Smooth muscle cell (in vitro differentiated cells): Measurements from ENCODE around the gene NLRP3. TPM values are rescaled to one million over a fixed set of nuclear protein-coding genes. Genes with fewer than 3 reads are reported as not detected.

Experiments
- DNase-seq: peaks from one replicate; lab custom pipeline; 2025; ENCODE audit not compliant: unreplicated experiment; lab: John Stamatoyannopoulos, UW
- H2AFZ ChIP-seq: fragments of 200-600 bp; sonication (generic); 2 replicates; pipeline ENCODE4 v1.6.0; 2016; ENCODE audit warnings: antibody characterized with exemption, low read depth, mild to moderate bottlenecking
- H3F3A ChIP-seq: fragments of 200-600 bp; sonication (generic); 2 replicates; pipeline ENCODE4 v1.6.0; 2017; ENCODE audit warnings: antibody characterized with exemption, low read depth
- H3K27ac ChIP-seq: fragments of 200-600 bp; sonication (generic); 2 replicates; pipeline ENCODE4 v1.5.1; 2016; ENCODE audit warnings: low read depth, mild to moderate bottlenecking
- H3K27me3 ChIP-seq: fragments of 200-600 bp; sonication (generic); 2 replicates; pipeline ENCODE4 v1.6.1; 2016; ENCODE audit warnings: low read depth, mild to moderate bottlenecking
- H3K36me3 ChIP-seq: fragments of 200-600 bp; sonication (generic); 2 replicates; pipeline ENCODE4 v1.5.1; 2016; ENCODE audit warnings: low read depth
- H3K4me1 ChIP-seq: fragments of 200-600 bp; sonication (generic); 2 replicates; pipeline ENCODE4 v1.5.1; 2016; ENCODE audit warnings: low read depth
- H3K4me2 ChIP-seq: fragments of 200-600 bp; sonication (generic); 2 replicates; pipeline ENCODE4 v1.6.0; 2016; ENCODE audit warnings: mild to moderate bottlenecking
- H3K4me3 ChIP-seq: fragments of 200-600 bp; sonication (generic); 2 replicates; pipeline ENCODE4 v1.5.1; 2016; ENCODE audit warnings: mild to moderate bottlenecking
- H3K79me2 ChIP-seq: fragments of 200-600 bp; sonication (generic); 2 replicates; pipeline ENCODE4 v1.6.0; 2016; ENCODE audit warnings: low read depth, mild to moderate bottlenecking
- H3K9ac ChIP-seq: fragments of 200-600 bp; sonication (generic); 2 replicates; pipeline ENCODE4 v1.6.0; 2016; ENCODE audit warnings: low read depth
- H3K9me3 ChIP-seq: fragments of 200-600 bp; sonication (generic); replicated peaks from 2 replicates; pipeline ENCODE4 v1.5.1; 2016; ENCODE audit warnings: low read depth
- H4K20me1 ChIP-seq: fragments of 200-600 bp; sonication (generic); 2 replicates; pipeline ENCODE4 v1.6.0; 2016; ENCODE audit warnings: low read depth
- CTCF ChIP-seq: fragments of 200-600 bp; sonication (generic); IDR thresholded peaks from 2 replicates; pipeline ENCODE4 v1.5.1; 2017; ENCODE audit warnings: borderline replicate concordance, mild to moderate bottlenecking, antibody characterized with exemption; ENCODE audit not compliant: insufficient read depth, poor library complexity, severe bottlenecking
- WGBS: methylation state at CpG from one replicate; pipeline ENCODE4 v1.1.7; 2016; ENCODE audit warnings: low lambda C conversion rate; 5-methylcytosine and 5-hydroxymethylcytosine counted together
- polyA plus RNA-seq: library from polyadenylated mRNA; unstranded; fragments of >200 nt; fragmentation: Nextera tagmentation; extraction: Ambion mirVana; gene quantifications from 2 replicates; pipeline ENCODE4 v1.2.1, GENCODE V29; 2016
- total RNA-seq: library from RNA; depleted of rRNA; stranded (reverse); fragments of >200 nt; gene quantifications from 2 replicates; pipeline ENCODE4 v1.2.3, GENCODE V29; 2014

NLRP3 gene
- total and polyA plus RNA-seq, 2 experiments from 2014 or later, result 0.58 to 1.4 TPM

GRCh38 chr1:247409869-247410544, 6.0 kb upstream of the NLRP3 start:
- H2AFZ ChIP-seq, result no peak overlapping the region
- no peaks in the 10 kb centered on the region for H4K20me1 ChIP-seq
- no peaks in the 10 kb centered on the region for H3K9me3 ChIP-seq
- H3K36me3 ChIP-seq, result no peaks in the 10 kb centered on the region
- no peak overlapping the region for H3K9ac ChIP-seq
- no peaks in the 10 kb centered on the region for H3K27me3 ChIP-seq
- no peaks in the 10 kb centered on the region for H3K79me2 ChIP-seq
- no peak for TF ChIP-seq CTCF
- H3K4me2 ChIP-seq, result no peak overlapping the region
- H3K4me3 ChIP-seq, result no peak overlapping the region
- H3F3A ChIP-seq, result no peaks in the 10 kb centered on the region
- H3K4me1 ChIP-seq, result no peaks in the 10 kb centered on the region
- WGBS, result 94% methylated on average over 11 of the region's 11 CpGs
- no peak for DNase-seq
- no peak overlapping the region for H3K27ac ChIP-seq

- H3F3A ChIP-seq, result no peaks in the 10 kb centered on the region
- no peaks in the 10 kb centered on the region for H3K4me1 ChIP-seq
- 90% methylated on average over 13 of the region's 13 CpGs for WGBS
- H2AFZ ChIP-seq, result no peak overlapping the region
- no peaks in the 10 kb centered on the region for H3K27me3 ChIP-seq
- H3K9ac ChIP-seq, result no peak overlapping the region
- DNase-seq, result no peak
- no peak overlapping the region for H3K4me2 ChIP-seq
- H3K4me3 ChIP-seq, result no peak overlapping the region
- no peaks in the 10 kb centered on the region for H4K20me1 ChIP-seq
- no peak overlapping the region for H3K27ac ChIP-seq
- H3K9me3 ChIP-seq, result no peaks in the 10 kb centered on the region
- no peaks in the 10 kb centered on the region for H3K79me2 ChIP-seq
- no peaks in the 10 kb centered on the region for H3K36me3 ChIP-seq
- TF ChIP-seq CTCF, result no peak
Measured at GRCh38 chr1:247411621-247412327, 4.2 kb upstream of the NLRP3 start.

- Histone ChIP-seq H3K36me3 (no peaks in the 10 kb centered on the region), H3K4me3 (no peak overlapping the region), H4K20me1 (no peaks in the 10 kb centered on the region), H2AFZ (no peak overlapping the region), H3K79me2 (no peaks in the 10 kb centered on the region), H3K4me1 (no peaks in the 10 kb centered on the region), H3K27me3 (no peaks in the 10 kb centered on the region), H3K9ac (no peak overlapping the region), H3K9me3 (no peaks in the 10 kb centered on the region), H3K4me2 (no peak overlapping the region), H3K27ac (no peak overlapping the region), H3F3A (no peaks in the 10 kb centered on the region)
- 87% methylated on average over 5 of the region's 5 CpGs for WGBS
- no peak for DNase-seq
- TF ChIP-seq CTCF, result no peak
Measured at GRCh38 chr1:247417831-247418230, 1.9 kb downstream of the NLRP3 start.
